K562 (cell line): ENCODE measurements around the gene ASB15. TPM values are rescaled to one million over a fixed set of nuclear protein-coding genes. Genes with fewer than 3 reads are reported as not detected.

Source experiments
- BRD9 ChIP-seq: fragments of 450-650 bp; IDR thresholded peaks from 2 replicates; pipeline ENCODE4 v1.6.1; 2018; ENCODE audit warnings: low read depth; ENCODE audit not compliant: partially characterized antibody
- DEAF1 ChIP-seq: fragments of 450-650 bp; formaldehyde crosslinking; IDR thresholded peaks from 2 replicates; pipeline ENCODE4 v1.4.0; 2020; ENCODE audit warnings: mild to moderate bottlenecking, moderate library complexity
- DPF2 ChIP-seq: fragments of 450-650 bp; IDR thresholded peaks from 2 replicates; pipeline ENCODE4 v1.6.1; 2016
- E2F3 ChIP-seq: fragments of 250-450 bp; sonication (Bioruptor Pico); IDR thresholded peaks from 2 replicates; pipeline ENCODE4 v1.4.0; 2020; ENCODE audit warnings: mild to moderate bottlenecking
- GTF2A2 ChIP-seq: IDR thresholded peaks from 2 replicates; pipeline ENCODE4 v1.6.1; 2016; ENCODE audit warnings: mild to moderate bottlenecking, missing genetic modification characterization, missing compliant biosample characterization
- GTF2F1 ChIP-seq: IDR thresholded peaks from 2 replicates; pipeline ENCODE4 v1.6.1; 2011; ENCODE audit warnings: low read depth, low read length, improper control_type of control experiment
- IFI16 ChIP-seq: fragments of 250-450 bp; sonication (Bioruptor Pico); IDR thresholded peaks from 2 replicates; pipeline ENCODE4 v2.1.2; 2022; ENCODE audit warnings: mild to moderate bottlenecking, inconsistent platforms
- NEUROD1 ChIP-seq: fragments of 150-350 bp; IDR thresholded peaks from 2 replicates; pipeline ENCODE4 v1.6.1; 2014; ENCODE audit warnings: borderline replicate concordance, low read length, low read depth; ENCODE audit not compliant: partially characterized antibody
- SIRT6 ChIP-seq: IDR thresholded peaks from one replicate; pipeline ENCODE4 v1.6.1; 2012; ENCODE audit warnings: low read depth, mild to moderate bottlenecking, control low read depth, inconsistent platforms, low read length, moderate library complexity
- SP2 ChIP-seq: IDR thresholded peaks from 2 replicates; pipeline ENCODE4 v1.6.1; 2011; ENCODE audit warnings: mild to moderate bottlenecking, low read depth, low read length, moderate library complexity; ENCODE audit not compliant: poor library complexity, severe bottlenecking; ENCODE audit errors: extremely low read depth
- THRB ChIP-seq: fragments of 450-650 bp; formaldehyde crosslinking; conservative IDR thresholded peaks from 2 replicates; pipeline ENCODE4 v1.4.0; 2022; ENCODE audit warnings: mild to moderate bottlenecking, missing genetic modification characterization
- TSHZ1 ChIP-seq: fragments of 250-450 bp; sonication (Bioruptor Pico); IDR thresholded peaks from 2 replicates; pipeline ENCODE4 v1.4.0; 2020; ENCODE audit warnings: mild to moderate bottlenecking, moderate library complexity
- ZNF121 ChIP-seq: sonication (generic); formaldehyde crosslinking; conservative IDR thresholded peaks from 2 replicates; pipeline ENCODE4 v1.8.0; 2022; ENCODE audit warnings: missing genetic modification reagents
- ZNF165 ChIP-seq: fragments of 250-450 bp; sonication (Bioruptor Pico); IDR thresholded peaks from 2 replicates; pipeline ENCODE4 v1.4.0; 2020; ENCODE audit warnings: borderline replicate concordance
- ZNF316 ChIP-seq: fragments of 450-650 bp; IDR thresholded peaks from 2 replicates; pipeline ENCODE4 v1.6.1; 2016
- ZNF764 ChIP-seq: fragments of 250-450 bp; sonication (Bioruptor Pico); IDR thresholded peaks from 2 replicates; pipeline ENCODE4 v1.4.0; 2020; ENCODE audit warnings: low read depth, mild to moderate bottlenecking, moderate library complexity
- polyA plus RNA-seq, 8 experiments: library from polyadenylated mRNA; depleted of rRNA in 4 of 8; stranded (reverse) in 5 of 8; unstranded in 3 of 8; fragments of >200 nt; fragmentation: Nextera tagmentation in 2 of 8; fragmentation: Illumina TruSeq in 1 of 8; extraction: Ambion mirVana in 2 of 8; extraction: Trizol in 1 of 8; gene quantifications; 2 replicates each; pipeline versions ENCODE4 v1.2.1 to v1.2.3, GENCODE V29; 2011 to 2014; ENCODE audit warnings: inconsistent platforms in 1 of 8, missing spikeins in 1 of 8
- total RNA-seq, 7 experiments: library from RNA; depleted of rRNA in 6 of 7; stranded (reverse); fragments of >200 nt in 6 of 7; fragmentation: Illumina TruSeq in 2 of 7; extraction: Trizol in 2 of 7; gene quantifications; 2 replicates each; pipeline versions ENCODE4 v1.2.1 to v1.2.3, GENCODE V29; 2011 to 2021; ENCODE audit warnings: low replicate concordance in 1 of 7
- TF ChIP-seq, protein P1 (sequence below): fragments of 450-650 bp; IDR thresholded peaks from 2 replicates; pipeline ENCODE4 v1.7.0; 2016; ENCODE audit warnings: borderline replicate concordance
- TF ChIP-seq, protein P2 (sequence below): fragments of 200-800 bp; sonication (Bioruptor generic); IDR thresholded peaks from 2 replicates; pipeline ENCODE4 v1.6.1; 2017; ENCODE audit warnings: missing genetic modification characterization, missing compliant biosample characterization

The ASB15 gene
- total and polyA plus RNA-seq, 9 of the 15 experiments (the other 6 are each of a cell fraction or from before 2014, with no cell fraction given): 0.03 to 0.14 (median 0.04) TPM; not detected in 3

- TF ChIP-seq ZNF764 (CRISPR knock-in tag) (no peak), BRD9 (no peak), DPF2 (peak; percentile 26; the same call in 1 of the 2 replicates), SP2 (no peak), ZNF316 (no peak), GTF2F1 (no peak), THRB (CRISPR knock-in tag) (no peak), TSHZ1 (CRISPR knock-in tag) (no peak), GTF2A2 (tag) (no peak; the same call in 1 of the 2 replicates), ZNF121 (no peak), IFI16 (CRISPR knock-in tag) (no peak), NEUROD1 (no peak), DEAF1 (CRISPR knock-in tag) (no peak), E2F3 (CRISPR knock-in tag) (no peak), SIRT6 (no peak), ZNF165 (CRISPR knock-in tag) (no peak)
- TF ChIP-seq, protein P1, sequence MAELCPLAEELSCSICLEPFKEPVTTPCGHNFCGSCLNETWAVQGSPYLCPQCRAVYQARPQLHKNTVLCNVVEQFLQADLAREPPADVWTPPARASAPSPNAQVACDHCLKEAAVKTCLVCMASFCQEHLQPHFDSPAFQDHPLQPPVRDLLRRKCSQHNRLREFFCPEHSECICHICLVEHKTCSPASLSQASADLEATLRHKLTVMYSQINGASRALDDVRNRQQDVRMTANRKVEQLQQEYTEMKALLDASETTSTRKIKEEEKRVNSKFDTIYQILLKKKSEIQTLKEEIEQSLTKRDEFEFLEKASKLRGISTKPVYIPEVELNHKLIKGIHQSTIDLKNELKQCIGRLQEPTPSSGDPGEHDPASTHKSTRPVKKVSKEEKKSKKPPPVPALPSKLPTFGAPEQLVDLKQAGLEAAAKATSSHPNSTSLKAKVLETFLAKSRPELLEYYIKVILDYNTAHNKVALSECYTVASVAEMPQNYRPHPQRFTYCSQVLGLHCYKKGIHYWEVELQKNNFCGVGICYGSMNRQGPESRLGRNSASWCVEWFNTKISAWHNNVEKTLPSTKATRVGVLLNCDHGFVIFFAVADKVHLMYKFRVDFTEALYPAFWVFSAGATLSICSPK: no peak
- TF ChIP-seq, protein P2, sequence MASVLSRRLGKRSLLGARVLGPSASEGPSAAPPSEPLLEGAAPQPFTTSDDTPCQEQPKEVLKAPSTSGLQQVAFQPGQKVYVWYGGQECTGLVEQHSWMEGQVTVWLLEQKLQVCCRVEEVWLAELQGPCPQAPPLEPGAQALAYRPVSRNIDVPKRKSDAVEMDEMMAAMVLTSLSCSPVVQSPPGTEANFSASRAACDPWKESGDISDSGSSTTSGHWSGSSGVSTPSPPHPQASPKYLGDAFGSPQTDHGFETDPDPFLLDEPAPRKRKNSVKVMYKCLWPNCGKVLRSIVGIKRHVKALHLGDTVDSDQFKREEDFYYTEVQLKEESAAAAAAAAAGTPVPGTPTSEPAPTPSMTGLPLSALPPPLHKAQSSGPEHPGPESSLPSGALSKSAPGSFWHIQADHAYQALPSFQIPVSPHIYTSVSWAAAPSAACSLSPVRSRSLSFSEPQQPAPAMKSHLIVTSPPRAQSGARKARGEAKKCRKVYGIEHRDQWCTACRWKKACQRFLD (CRISPR knock-in tag): peak; percentile 87; the same call in 1 of the 2 replicates
These were observed 7.6 kb downstream of the ASB15 start (continued) for GRCh38 chr7:123608991-123609882.
